ENCODE measurements around the gene HOXB9.

GRCh38 chr17:48612854-48613691 is 13.1 kb downstream of the HOXB9 start:
- TF ChIP-seq CTCF (IDR thresholded peaks at IDR 0.05; ENCODE audit: insufficient read depth, low read length) (no peak), SPI1 (IDR thresholded peaks at IDR 0.05; ENCODE audit: borderline replicate concordance, low read depth) (no peak), POLR2AphosphoS5 (IDR thresholded peaks at IDR 0.05; ENCODE audit: low read depth) (no peak), GABPA (IDR thresholded peaks at IDR 0.05; ENCODE audit: low read depth) (no peak)
